Activated naive CD4-positive, alpha-beta T cell treated with anti-CD3 and anti-CD28 coated beads, Interleukin-2, amount 10 ng/mL, durations not matched to agents 7 days and 5 days (primary cell): ENCODE results near the gene APOBEC2.

ENCODE experiments used
- CTCF ChIA-PET: fragments of 350-600 bp; sonication (Branson Sonifier 250); formaldehyde crosslinking; loops from one replicate; lab custom pipeline; 2021; ENCODE audit warnings: antibody characterized with exemption; lab: Charles Lee
- DNase-seq: peaks from one replicate; pipeline ENCODE4 v3.0.0-alpha.2; 2020
- H3K27ac Mint-ChIP-seq: one replicate; pipeline ENCODE4 v1.8.0; 2021; ENCODE audit warnings: mild to moderate bottlenecking, moderate library complexity, mixed read lengths
- H3K27me3 Mint-ChIP-seq: one replicate; pipeline ENCODE4 v1.8.0; 2021; ENCODE audit warnings: mild to moderate bottlenecking, mixed read lengths
- H3K36me3 Mint-ChIP-seq: one replicate; pipeline ENCODE4 v1.8.0; 2021; ENCODE audit warnings: mixed read lengths
- H3K4me1 Mint-ChIP-seq: one replicate; pipeline ENCODE4 v1.8.0; 2021; ENCODE audit warnings: mixed read lengths
- H3K4me3 Mint-ChIP-seq: one replicate; pipeline ENCODE4 v1.8.0; 2021; ENCODE audit warnings: mild to moderate bottlenecking, moderate library complexity, mixed read lengths
- H3K9me3 Mint-ChIP-seq: one replicate; pipeline ENCODE4 v1.8.0; 2021; ENCODE audit warnings: mixed read lengths

APOBEC2 gene

DNA sequence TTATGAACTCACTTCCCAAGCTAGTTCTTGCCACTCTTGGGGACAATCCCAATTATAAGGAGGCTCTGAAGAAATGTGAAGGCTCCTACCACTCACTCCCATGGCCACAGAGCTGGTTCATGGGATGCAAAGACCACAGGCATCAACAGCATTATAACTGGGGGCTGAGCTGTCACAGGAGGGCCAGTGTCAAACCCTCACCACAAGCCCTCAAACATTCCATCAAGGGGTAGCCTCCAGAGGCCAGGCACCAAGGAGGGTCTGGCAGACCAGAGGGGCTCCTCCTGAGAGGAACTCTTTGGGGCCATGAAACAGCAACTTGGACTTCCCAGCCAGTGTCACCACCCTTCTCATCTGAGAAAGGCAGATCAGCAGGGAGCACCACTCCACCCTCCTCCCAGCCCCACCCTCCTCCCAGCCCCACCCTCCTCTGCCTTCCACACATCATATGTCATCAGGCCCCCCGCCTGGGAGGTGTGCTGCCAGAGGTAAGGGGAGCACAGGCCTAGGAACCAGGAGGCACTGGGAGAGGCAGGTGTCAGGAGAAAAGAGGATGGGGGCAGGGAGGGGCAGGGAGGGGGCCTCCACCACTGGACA is 12.0 kb upstream of the APOBEC2 start:
- CTCF ChIA-PET, result interaction anchor here (1.3 to 7.4 kb wide), 6 partner anchors 10 to 141 kb away, joined by 4 to 113 read pairs (median 24); no protein-coding TSS in a partner anchor

DNA sequence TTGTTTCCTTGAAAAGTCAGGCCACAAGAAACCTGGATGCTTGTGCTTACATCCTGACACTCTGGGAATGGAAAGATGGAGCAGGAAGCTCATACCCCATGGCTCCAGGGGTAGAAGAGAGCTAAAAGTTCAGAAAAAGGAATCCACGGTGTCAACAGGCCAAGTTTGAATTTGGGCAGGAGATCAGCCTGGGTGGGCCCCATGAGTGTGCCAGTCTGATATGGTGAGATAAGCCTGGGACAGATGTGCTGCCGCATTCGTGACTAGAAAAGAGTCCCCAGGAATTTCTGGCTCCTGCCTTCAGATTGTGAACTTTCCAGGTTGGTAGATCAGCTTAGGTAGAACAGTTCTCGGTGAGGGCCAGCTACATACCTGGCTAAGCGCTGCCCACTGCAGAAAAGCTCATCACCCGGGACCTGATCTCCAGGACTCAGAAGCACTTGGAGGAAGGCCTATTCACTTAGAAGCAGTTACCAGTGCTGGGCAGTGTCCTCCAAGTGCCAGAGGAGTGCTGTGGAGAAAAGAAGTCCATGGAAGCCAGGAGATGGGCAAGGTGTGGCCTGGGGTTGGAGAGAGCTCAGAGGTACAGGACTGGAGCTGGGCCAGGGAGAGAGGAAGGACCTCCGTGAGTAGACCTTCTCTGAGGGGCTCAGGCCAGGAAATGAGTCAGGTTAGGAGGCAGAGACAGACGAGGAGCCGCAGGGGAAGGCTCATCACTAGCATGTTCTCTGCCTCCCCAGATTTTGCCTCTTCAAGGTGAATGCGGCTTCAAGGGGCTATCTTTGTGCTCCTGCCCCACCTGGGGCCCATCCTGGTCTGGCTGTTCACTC is 10.6 kb upstream of the APOBEC2 start, which contains the start of gene TSPO2:
TSPO2 (plus strand) TSS at position 242 of the 830 bp plus-strand sequence; CDS start at position 761, 519 bp downstream.
- Mint-ChIP-seq H3K36me3 (no peaks in the 10 kb centered on the region), H3K4me1 (peaks cover 13% of the 10 kb centered on the region), H3K27me3 (no peaks in the 10 kb centered on the region), H3K9me3 (no peaks in the 10 kb centered on the region), H3K4me3 (no peak within 1 kb of the TSS), H3K27ac (peak within 1 kb of the TSS; percentile 46)
- CTCF ChIA-PET, result no interaction called here
- DNase-seq, result no peak

More for the DNA sequence above, 12.0 kb upstream of the APOBEC2 start:
- Mint-ChIP-seq H3K4me3 (no peak overlapping the region), H3K27ac (no peak overlapping the region), H3K36me3 (no peaks in the 10 kb centered on the region), H3K27me3 (peaks cover 4% of the 10 kb centered on the region), H3K4me1 (peaks cover 13% of the 10 kb centered on the region), H3K9me3 (no peaks in the 10 kb centered on the region)
- DNase-seq, result no peak

DNA sequence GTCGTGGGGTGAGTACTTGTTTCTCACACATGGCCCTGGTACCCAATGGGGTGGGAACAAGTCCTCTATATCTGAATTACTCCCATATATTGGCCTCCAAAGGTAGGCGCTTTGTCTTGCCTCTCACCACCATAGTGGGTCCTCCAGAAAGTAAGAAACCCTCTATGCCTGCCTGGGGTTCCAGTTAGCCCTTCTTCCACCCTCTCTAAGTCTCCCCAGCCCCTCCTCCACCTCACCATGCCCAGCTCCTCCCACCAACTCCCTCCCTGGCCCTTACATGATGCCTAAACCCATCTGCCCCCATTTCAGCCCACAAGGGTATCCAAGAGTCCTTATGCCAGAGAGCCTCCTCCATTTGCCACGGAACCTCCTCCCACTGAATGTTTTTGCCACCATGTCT is 9.9 kb upstream of the APOBEC2 start:
- H3K4me1 Mint-ChIP-seq, result peaks cover 13% of the 10 kb centered on the region
- no peak for DNase-seq
- no peak overlapping the region for H3K4me3 Mint-ChIP-seq
- CTCF ChIA-PET, result no interaction called here
- no peaks in the 10 kb centered on the region for H3K9me3 Mint-ChIP-seq
- H3K27me3 Mint-ChIP-seq, result no peaks in the 10 kb centered on the region
- H3K27ac Mint-ChIP-seq, result no peak overlapping the region
- H3K36me3 Mint-ChIP-seq, result no peaks in the 10 kb centered on the region

DNA sequence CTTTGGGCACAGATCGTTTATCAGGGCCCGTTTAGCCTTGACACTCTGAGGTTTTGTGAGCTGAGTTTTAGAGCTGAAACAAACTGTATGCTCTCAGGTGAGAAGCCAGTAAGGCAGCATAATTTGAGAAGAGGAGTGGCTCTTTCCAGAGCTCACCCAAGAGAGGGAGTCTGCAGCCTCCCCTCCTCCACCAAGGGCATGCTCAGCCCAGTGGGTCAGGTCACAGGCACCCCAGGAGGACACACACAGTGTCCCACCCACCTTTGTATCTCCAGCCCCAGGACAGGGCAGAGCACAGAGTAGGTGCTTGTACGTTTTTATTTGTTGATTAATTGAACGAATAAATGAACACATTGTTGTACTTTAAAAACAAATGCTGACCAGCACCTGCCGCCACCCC is 7.3 kb upstream of the APOBEC2 start:
- H3K27me3 Mint-ChIP-seq, result no peaks in the 10 kb centered on the region
- CTCF ChIA-PET, result interaction anchor here (1.0 to 3.2 kb wide), 3 partner anchors 10 to 20 kb away, joined by 4 to 12 read pairs (median 9); no protein-coding TSS in a partner anchor
- peaks cover 6% of the 10 kb centered on the region for H3K4me1 Mint-ChIP-seq
- H3K27ac Mint-ChIP-seq, result no peak overlapping the region
- no peaks in the 10 kb centered on the region for H3K36me3 Mint-ChIP-seq
- H3K9me3 Mint-ChIP-seq, result no peaks in the 10 kb centered on the region
- DNase-seq, result no peak
- no peak overlapping the region for H3K4me3 Mint-ChIP-seq

DNA sequence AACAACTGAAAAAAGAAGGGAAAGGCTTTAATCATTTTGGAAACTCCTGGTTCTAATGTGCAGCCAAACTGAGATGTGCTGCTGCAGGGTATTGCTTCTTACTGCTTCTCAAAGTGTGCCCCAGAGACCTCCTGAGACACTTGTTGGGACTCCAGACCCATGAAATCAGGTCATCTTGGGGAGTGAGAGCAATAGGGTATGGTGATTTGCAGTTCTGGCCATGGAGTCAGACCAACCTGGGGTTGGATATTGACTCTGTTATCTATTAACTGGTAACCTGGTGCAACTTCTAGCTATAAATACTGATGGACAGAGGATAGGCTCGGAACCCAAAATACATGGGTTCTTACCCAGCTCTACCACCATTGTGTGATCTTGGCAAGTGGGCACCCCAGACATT is 6.9 kb upstream of the APOBEC2 start:
- CTCF ChIA-PET, result interaction anchor here (1.0 to 3.2 kb wide), 3 partner anchors 9 to 20 kb away, joined by 4 to 12 read pairs (median 9); no protein-coding TSS in a partner anchor
- Mint-ChIP-seq H3K27ac (no peak overlapping the region), H3K4me1 (peaks cover 4% of the 10 kb centered on the region), H3K27me3 (no peaks in the 10 kb centered on the region), H3K9me3 (no peaks in the 10 kb centered on the region), H3K4me3 (no peak overlapping the region), H3K36me3 (no peaks in the 10 kb centered on the region)
- no peak for DNase-seq

DNA sequence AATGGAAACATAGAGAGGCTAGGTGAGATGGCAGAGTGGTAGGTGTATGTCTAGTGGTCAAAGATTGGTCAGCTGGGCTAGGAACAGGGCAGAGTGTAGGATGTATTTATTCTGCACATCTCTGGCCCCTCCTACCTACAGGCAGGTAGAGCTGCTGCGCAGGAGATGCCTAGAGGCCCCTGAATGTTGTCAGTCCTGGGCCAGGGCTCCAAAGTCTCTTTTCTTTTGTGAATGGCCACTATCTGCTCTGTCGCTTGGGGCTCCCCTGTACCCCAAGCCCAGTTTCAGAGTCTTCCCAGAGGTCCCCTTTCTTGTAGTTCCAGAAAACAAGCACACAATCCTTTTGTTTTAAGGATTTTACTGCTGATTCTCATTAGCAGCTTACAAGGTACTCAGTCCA is 5.7 kb upstream of the APOBEC2 start:
- CTCF ChIA-PET, result interaction anchor here (2.1 to 3.2 kb wide), 2 partner anchors 8 to 20 kb away, joined by 9 to 12 read pairs; no protein-coding TSS in a partner anchor
- DNase-seq, result no peak
- Mint-ChIP-seq H3K36me3 (peaks cover 6% of the 10 kb centered on the region), H3K27me3 (no peaks in the 10 kb centered on the region), H3K4me3 (no peak overlapping the region), H3K27ac (no peak overlapping the region), H3K4me1 (peaks cover 15% of the 10 kb centered on the region), H3K9me3 (peaks cover 2% of the 10 kb centered on the region)

DNA sequence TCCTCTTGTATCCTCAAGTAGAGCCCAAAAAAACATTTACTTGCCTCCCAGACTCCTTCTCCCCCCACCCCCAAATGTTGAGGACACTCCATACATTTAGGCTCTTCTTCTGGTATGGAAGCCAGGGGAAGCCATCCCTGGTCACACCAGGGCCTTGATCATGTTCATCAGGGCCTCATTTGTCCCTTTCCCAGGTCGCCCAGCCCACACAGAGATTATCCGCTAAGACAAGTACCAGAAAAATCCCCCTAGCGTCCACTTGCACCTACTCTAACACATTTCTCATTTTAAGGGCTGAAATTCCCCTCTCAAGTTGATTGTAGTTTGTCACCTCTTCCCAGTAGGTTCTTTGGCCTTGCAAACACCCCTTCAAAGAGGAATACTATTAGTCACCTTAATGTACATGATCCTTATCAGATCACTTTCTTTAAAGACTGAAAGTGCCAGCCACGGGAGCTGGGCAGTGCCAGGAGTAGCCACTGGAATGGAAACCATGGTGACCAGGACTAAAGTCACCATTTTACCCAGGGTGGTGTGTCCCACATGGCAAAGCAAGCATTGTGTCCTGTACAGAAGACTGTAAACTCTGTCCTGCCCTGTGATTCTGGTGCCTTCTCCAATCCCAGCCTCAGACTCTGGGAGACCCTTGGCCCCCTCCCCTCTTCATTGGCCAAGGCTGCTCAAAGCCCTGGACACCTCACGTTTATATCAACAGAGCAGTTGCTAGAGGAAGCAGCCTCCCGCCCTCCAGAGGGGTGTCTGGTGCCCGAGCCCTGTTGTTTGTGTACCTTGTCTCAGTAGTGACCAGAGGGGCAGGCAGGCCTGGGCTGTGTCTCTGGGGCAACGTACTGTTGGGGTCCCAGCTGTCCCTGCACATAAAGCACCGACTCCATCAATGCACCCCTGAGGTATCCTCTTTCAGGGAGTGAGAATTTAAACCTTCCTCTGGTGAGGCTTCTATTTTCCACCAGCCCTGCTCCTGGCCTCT is 5.0 kb upstream of the APOBEC2 start:
- no peak overlapping the region for H3K27ac Mint-ChIP-seq
- no peaks in the 10 kb centered on the region for H3K27me3 Mint-ChIP-seq
- CTCF ChIA-PET, result interaction anchor here (1.5 to 4.6 kb wide), 3 partner anchors 7 to 21 kb away, joined by 5 to 29 read pairs (median 12); partner anchors contain the start of gene UNC5CL
- peaks cover 2% of the 10 kb centered on the region for H3K9me3 Mint-ChIP-seq
- H3K36me3 Mint-ChIP-seq, result peaks cover 8% of the 10 kb centered on the region
- H3K4me1 Mint-ChIP-seq, result peaks cover 21% of the 10 kb centered on the region
- no peak overlapping the region for H3K4me3 Mint-ChIP-seq
- DNase-seq, result no peak

DNA sequence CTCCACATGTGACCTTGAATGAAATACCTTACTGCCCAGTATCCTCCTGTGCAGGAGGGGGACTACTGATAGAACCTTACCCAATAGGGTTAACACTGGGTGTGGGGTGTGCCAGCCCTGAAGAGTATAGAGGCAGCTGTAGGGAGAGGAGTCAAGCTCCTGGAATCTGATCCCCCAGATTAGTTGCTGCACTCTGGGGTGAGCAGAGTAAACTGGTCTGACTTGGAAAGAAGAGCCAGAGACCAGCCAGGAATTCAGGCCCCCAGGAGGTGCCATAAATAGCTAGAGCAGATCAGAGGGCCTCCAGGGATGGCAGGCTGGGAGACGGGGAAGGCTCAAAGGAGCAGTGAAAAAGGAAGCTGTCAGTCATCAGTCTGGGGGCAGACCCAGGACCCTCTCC is 3.5 kb upstream of the APOBEC2 start:
- Mint-ChIP-seq H3K27ac (no peak overlapping the region), H3K27me3 (no peaks in the 10 kb centered on the region), H3K4me3 (no peak overlapping the region), H3K9me3 (peaks cover 2% of the 10 kb centered on the region), H3K4me1 (peaks cover 21% of the 10 kb centered on the region), H3K36me3 (peaks cover 8% of the 10 kb centered on the region)
- CTCF ChIA-PET, result interaction anchor here (1.0 to 4.6 kb wide), 3 partner anchors 10 to 22 kb away, joined by 3 to 29 read pairs (median 5); partner anchors contain the start of gene UNC5CL
- no peak for DNase-seq

DNA sequence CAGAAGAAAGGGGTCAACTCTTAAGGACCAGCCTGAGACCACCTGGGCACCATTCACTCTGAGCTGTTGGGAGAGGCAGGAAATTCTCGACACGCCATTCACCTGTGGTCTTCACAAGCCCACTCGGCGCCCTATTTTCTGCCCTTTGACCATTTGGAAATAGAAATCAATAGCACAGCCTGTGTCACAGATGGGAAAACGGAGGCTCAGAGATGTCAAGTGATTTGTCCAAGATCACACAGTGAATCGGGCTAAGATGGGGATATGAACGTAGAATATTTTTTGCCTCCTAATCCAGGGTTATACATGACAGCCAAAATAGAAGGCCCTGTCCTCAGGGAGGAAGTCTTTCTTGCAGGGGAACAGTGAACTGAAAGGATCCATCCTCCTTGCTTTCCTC is 3.0 kb upstream of the APOBEC2 start:
- peaks cover 21% of the 10 kb centered on the region for H3K4me1 Mint-ChIP-seq
- peaks cover 8% of the 10 kb centered on the region for H3K36me3 Mint-ChIP-seq
- peaks cover 2% of the 10 kb centered on the region for H3K9me3 Mint-ChIP-seq
- CTCF ChIA-PET, result interaction anchor here (1.0 to 4.6 kb wide), 2 partner anchors 10 to 14 kb away, joined by 3 to 29 read pairs; partner anchors contain the start of gene UNC5CL
- no peak overlapping the region for H3K27ac Mint-ChIP-seq
- H3K4me3 Mint-ChIP-seq, result no peak overlapping the region
- no peaks in the 10 kb centered on the region for H3K27me3 Mint-ChIP-seq
- no peak for DNase-seq

DNA sequence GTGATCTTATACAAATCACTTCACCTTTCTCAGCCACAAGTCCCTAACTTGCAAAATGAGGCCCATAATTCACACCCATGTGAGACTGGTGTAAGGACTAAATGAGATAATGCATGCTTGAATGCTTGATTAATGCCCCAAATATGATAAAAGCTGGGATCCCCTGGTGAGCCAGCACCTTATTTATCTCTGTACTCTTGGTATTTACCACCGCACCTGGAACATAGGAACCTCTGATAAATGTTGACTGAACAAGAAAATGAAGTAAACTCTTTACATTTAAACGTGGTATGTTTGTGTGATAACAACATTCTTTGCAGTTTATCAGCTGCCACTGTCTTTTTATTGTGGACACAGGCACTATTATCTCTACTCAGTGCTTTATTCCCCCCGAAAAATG is 2.5 kb upstream of the APOBEC2 start:
- no peak for DNase-seq
- peaks cover 2% of the 10 kb centered on the region for H3K9me3 Mint-ChIP-seq
- peaks cover 8% of the 10 kb centered on the region for H3K36me3 Mint-ChIP-seq
- H3K4me1 Mint-ChIP-seq, result peaks cover 21% of the 10 kb centered on the region
- no peak overlapping the region for H3K4me3 Mint-ChIP-seq
- CTCF ChIA-PET, result interaction anchor here (1.0 to 4.6 kb wide), 2 partner anchors 11 to 14 kb away, joined by 3 to 29 read pairs; partner anchors contain the start of gene UNC5CL
- H3K27ac Mint-ChIP-seq, result no peak overlapping the region
- H3K27me3 Mint-ChIP-seq, result no peaks in the 10 kb centered on the region

DNA sequence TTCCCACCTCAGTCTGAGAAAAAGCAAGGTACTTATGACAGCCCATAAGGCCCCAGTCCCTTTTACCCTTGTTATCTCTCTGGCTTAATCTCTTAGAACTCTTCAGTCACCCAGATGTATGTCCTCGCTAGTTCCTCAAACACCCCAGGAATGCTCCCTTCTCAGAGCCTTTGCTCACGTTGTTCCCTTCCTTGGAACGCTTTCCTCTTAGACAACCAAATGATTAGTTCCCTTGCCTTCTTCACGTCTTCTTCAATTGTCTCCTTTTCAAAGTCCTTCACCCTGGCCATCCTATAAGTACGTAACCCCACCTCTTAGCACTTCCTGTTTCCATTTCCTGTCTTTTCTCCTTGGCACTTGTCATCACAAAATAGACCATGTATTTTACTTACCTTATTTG is 1.1 kb upstream of the APOBEC2 start:
- Mint-ChIP-seq H3K4me1 (peaks cover 21% of the 10 kb centered on the region), H3K27me3 (no peaks in the 10 kb centered on the region)
- no peak for DNase-seq

DNA sequence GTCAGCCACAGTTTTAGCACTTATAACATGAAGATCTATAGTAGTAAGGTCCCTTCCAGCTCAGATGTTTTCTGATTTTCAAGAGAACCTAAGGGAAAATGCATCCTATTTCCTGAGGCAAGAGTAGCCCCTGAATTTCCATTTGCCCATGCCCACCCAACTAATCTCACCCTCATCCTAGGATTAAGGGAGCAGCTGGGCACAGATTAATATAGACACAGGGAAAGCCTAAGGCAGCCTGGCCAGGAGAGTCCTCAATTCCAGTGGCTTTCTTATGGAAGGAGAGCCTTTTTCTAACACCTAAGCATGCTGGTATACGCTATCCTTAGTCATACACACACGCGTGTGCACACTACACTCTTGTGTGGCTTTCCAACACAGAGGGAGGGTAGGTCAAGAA is 1.5 kb downstream of the APOBEC2 start:
- Mint-ChIP-seq H3K9me3 (peaks cover 2% of the 10 kb centered on the region), H3K36me3 (peaks cover 10% of the 10 kb centered on the region), H3K4me1 (peaks cover 21% of the 10 kb centered on the region), H3K27ac (no peak overlapping the region), H3K27me3 (no peaks in the 10 kb centered on the region), H3K4me3 (no peak overlapping the region)
- CTCF ChIA-PET, result interaction anchor here (1.2 to 4.7 kb wide), 6 partner anchors 8 to 128 kb away, joined by 3 to 38 read pairs (median 14); partner anchors contain the start of gene UNC5CL
- no peak for DNase-seq

More for the DNA sequence above, 1.1 kb upstream of the APOBEC2 start:
- CTCF ChIA-PET, result interaction anchor here (1.3 to 4.6 kb wide), 4 partner anchors 12 to 24 kb away, joined by 3 to 29 read pairs (median 8); partner anchors contain the start of gene UNC5CL
- Mint-ChIP-seq H3K9me3 (peaks cover 2% of the 10 kb centered on the region), H3K27ac (peak overlapping the region; percentile 79), H3K4me3 (no peak overlapping the region), H3K36me3 (peaks cover 10% of the 10 kb centered on the region)

DNA sequence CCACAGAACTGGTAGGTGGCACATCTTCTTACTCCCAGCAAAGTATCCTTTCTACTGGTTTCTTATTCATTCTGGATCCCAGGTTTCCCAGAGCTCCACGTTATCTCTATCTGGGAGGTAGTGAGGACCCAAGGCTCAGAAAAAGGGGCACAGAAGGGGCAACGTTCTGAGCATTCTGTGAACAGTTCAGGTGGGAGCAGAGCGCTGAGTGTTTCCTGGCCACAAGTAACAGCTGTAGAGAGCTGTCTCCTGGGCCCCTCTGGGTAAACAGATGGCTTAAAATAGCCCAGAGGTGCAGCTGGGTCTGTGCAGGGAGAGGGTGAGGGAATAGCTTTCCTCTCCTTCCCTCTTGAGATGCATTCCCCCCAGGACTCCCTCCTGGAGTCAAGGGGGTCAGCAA is 2.1 kb downstream of the APOBEC2 start:
- CTCF ChIA-PET, result interaction anchor here (0.6 to 4.7 kb wide), 9 partner anchors 9 to 130 kb away, joined by 3 to 38 read pairs (median 3); partner anchors contain the start of gene UNC5CL
- peaks cover 2% of the 10 kb centered on the region for H3K9me3 Mint-ChIP-seq

More for the DNA sequence above, 2.1 kb downstream of the APOBEC2 start:
- no peak for DNase-seq
- no peak overlapping the region for H3K27ac Mint-ChIP-seq
- H3K36me3 Mint-ChIP-seq, result peaks cover 10% of the 10 kb centered on the region
- H3K27me3 Mint-ChIP-seq, result no peaks in the 10 kb centered on the region
- peaks cover 21% of the 10 kb centered on the region for H3K4me1 Mint-ChIP-seq
- no peak overlapping the region for H3K4me3 Mint-ChIP-seq
